ENCODE measurements around the gene AKIP1. TPM values are rescaled to one million over a fixed set of nuclear protein-coding genes. Genes with fewer than 3 reads are reported as not detected.

The AKIP1 gene
- total and polyA plus RNA-seq, 2 of the 8 experiments (the other 6 are each of a cell fraction or from before 2014, with no cell fraction given): 17.8 to 29.6 TPM

- no peak overlapping the region for H2BK20ac ChIP-seq (ENCODE audit: low read length)
- peak overlapping the region; percentile 13 for H2BK120ac ChIP-seq (replicated peaks; ENCODE audit: low read depth, low read length)
- H4K5ac ChIP-seq (ENCODE audit: insufficient read length, low read depth, low read length): no peak overlapping the region
- CTCF ChIA-PET (ENCODE audit: partially characterized antibody): interaction anchor here (0.8 to 0.9 kb wide), 2 partner anchors 9 kb away, joined by 3 read pairs; no protein-coding TSS in a partner anchor
- H4K8ac ChIP-seq (ENCODE audit: extremely low read depth, insufficient read depth, low read length): no peak overlapping the region
- no peak overlapping the region for H2BK15ac ChIP-seq (ENCODE audit: low read length)
- no peak overlapping the region for H3K18ac ChIP-seq (ENCODE audit: extremely low read depth, low read length)
- no peak overlapping the region for H3K27ac ChIP-seq (ENCODE audit: low read depth, low read length)
- 90% methylated on average over 1 of the region's 1 CpG; no CpG with 5 or more reads in 1 of the 2 experiments for WGBS, 2 experiments (ENCODE audit: extremely low coverage in 1 of 2, insufficient coverage in 1 of 2, insufficient read length in 1 of 2, insufficient replicate concordance in 2 of 2, low coverage in 1 of 2, low lambda C conversion rate in 2 of 2, missing lambda C conversion rate in 1 of 2)
- H3K36me3 ChIP-seq (ENCODE audit: control insufficient read depth in 2 of 4, insufficient read depth in 4 of 4, low read length in 3 of 4): no peaks in the 10 kb centered on the region
- H3K14ac ChIP-seq (ENCODE audit: insufficient read length): no peak overlapping the region
- no peak for DNase-seq (ENCODE audit: low read depth in 1 of 2, low spot score in 2 of 2)
- POLR2A ChIA-PET (ENCODE audit: partially characterized antibody): no interaction called here
- no peak for FAIRE-seq
- H2AK5ac ChIP-seq (ENCODE audit: low read depth, low read length): no peak overlapping the region
- H3K27me3 ChIP-seq (replicated peaks in 1 of 4; ENCODE audit: control insufficient read depth in 3 of 4, extremely low read depth in 1 of 4, insufficient read depth in 3 of 4, low read length in 3 of 4): no peaks in the 10 kb centered on the region
- no peak overlapping the region for H2AFZ ChIP-seq (ENCODE audit: low read length)
- H4K20me1 ChIP-seq (replicated peaks in 1 of 2; ENCODE audit: control insufficient read depth in 1 of 2, insufficient read depth in 2 of 2, low read length in 2 of 2): no peaks in the 10 kb centered on the region
- H2BK12ac ChIP-seq (ENCODE audit: low read depth, low read length): no peak overlapping the region
- no peak overlapping the region for H3K9ac ChIP-seq (replicated peaks in 1 of 4; ENCODE audit: extremely low read depth in 1 of 4, low read depth in 3 of 4, low read length in 3 of 4)
- H3K23ac ChIP-seq (ENCODE audit: insufficient read length): no peak overlapping the region
- H3K23me2 ChIP-seq (ENCODE audit: low read depth, low read length): no peaks in the 10 kb centered on the region
- H3K4me2 ChIP-seq (ENCODE audit: insufficient read depth in 1 of 2, low read depth in 2 of 2, low read length in 2 of 2): peak overlapping the region in 1 of 2 experiments; percentile 6; a peak in 1 of 4 replicates
- no peaks in the 10 kb centered on the region for H3K9me3 ChIP-seq (ENCODE audit: insufficient read depth in 2 of 2, low read depth in 1 of 2, low read length in 1 of 2)
- no peak overlapping the region for H3K56ac ChIP-seq (replicated peaks; ENCODE audit: insufficient read length, low read depth, low read length)
- peaks cover 0 to 12% (median 3%) of the 10 kb centered on the region in 4 experiments; a peak in 4 of 7 replicates for H3K4me1 ChIP-seq (replicated peaks in 1 of 4; ENCODE audit: control insufficient read depth in 3 of 4, insufficient read depth in 4 of 4, low read length in 3 of 4)
- no peak overlapping the region for H2BK5ac ChIP-seq (ENCODE audit: low read depth, low read length)
- no peak overlapping the region for H3K4me3 ChIP-seq (ENCODE audit: extremely low read depth in 1 of 4, insufficient read depth in 2 of 4, low read depth in 3 of 4, low read length in 4 of 4)
- H3K79me2 ChIP-seq (ENCODE audit: control insufficient read depth in 1 of 2, insufficient read depth in 2 of 2, low read length in 2 of 2): no peaks in the 10 kb centered on the region
- H3K4ac ChIP-seq (replicated peaks; ENCODE audit: insufficient read length, low read depth, low read length): no peak overlapping the region
- no peak overlapping the region for H4K91ac ChIP-seq (replicated peaks; ENCODE audit: insufficient read length, low read length)
- H3K79me1 ChIP-seq (ENCODE audit: low read depth, low read length): no peaks in the 10 kb centered on the region
- TF ChIP-seq CBX5 (IDR thresholded peaks at IDR 0.05; ENCODE audit: low read depth, low read length) (no peak), SIX5 (IDR thresholded peaks at IDR 0.05; ENCODE audit: low read depth, low read length) (no peak), E2F6 (IDR thresholded peaks at IDR 0.05) (no peak), CBX8 (IDR thresholded peaks at IDR 0.05; ENCODE audit: borderline replicate concordance, low read depth, low read length) (no peak), MAFK (IDR thresholded peaks at IDR 0.05; ENCODE audit: low read depth, low read length) (no peak), TAF7 (optimal IDR thresholded peaks at IDR 0.05; ENCODE audit: borderline replicate concordance, low read depth, low read length) (no peak), RXRA (IDR thresholded peaks at IDR 0.05; ENCODE audit: insufficient read depth, low read depth, low read length) (no peak), ATF2 (IDR thresholded peaks at IDR 0.05; ENCODE audit: low read length) (no peak), NRF1 (IDR thresholded peaks at IDR 0.05; ENCODE audit: low read depth, low read length) (no peak), BACH1 (IDR thresholded peaks at IDR 0.05; ENCODE audit: low read length) (no peak), RAD21 (IDR thresholded peaks at IDR 0.05 in 1 of 2, conservative IDR thresholded peaks at IDR 0.05 in 1 of 2; ENCODE audit: low read depth in 2 of 2, low read length in 2 of 2) (no peak), SUZ12 (IDR thresholded peaks at IDR 0.05; ENCODE audit: low read length) (no peak)
These were observed 47.2 kb upstream of the AKIP1 start for GRCh38 chr11:8863838-8864237.

Measured in H1 (cell line).